PC-3 (cell line): ENCODE results near the gene AAMP.

Source experiments
- CTCF ChIP-seq: fragments of 300-600 bp; sonication (generic); conservative IDR thresholded peaks from 2 replicates; pipeline ENCODE4 v1.5.1; 2017; ENCODE audit warnings: antibody characterized with exemption, low read depth, mild to moderate bottlenecking, low read length
- EZH2 ChIP-seq: fragments of 300-600 bp; sonication (generic); IDR thresholded peaks from one replicate; pipeline ENCODE4 v1.6.1; 2017; ENCODE audit warnings: antibody characterized with exemption, mild to moderate bottlenecking, low read length; ENCODE audit not compliant: unreplicated experiment
- EZH2phosphoT487 ChIP-seq: fragments of 300-600 bp; sonication (generic); IDR thresholded peaks from 2 replicates; pipeline ENCODE4 v1.6.1; 2018; ENCODE audit warnings: mild to moderate bottlenecking, antibody characterized with exemption, low read length, borderline replicate concordance

GRCh38 chr2:218238887-218239286 lies 31.1 kb downstream of the AAMP start:
- TF ChIP-seq CTCF (no peak), EZH2 (no peak), EZH2phosphoT487 (no peak)
